Fibroblast of skin of left biceps (primary cell): ENCODE measurements around the gene ITPR2.
"Not testable (repeated sequence)": the region's sequence is repeated elsewhere in the genome, so short reads cannot be mapped to it uniquely, and the experiment has no call there.

Experiments used
- DNase-seq, 2 experiments: peaks; one replicate each; pipeline ENCODE4 v3.0.0-alpha.2; 2013; ENCODE audit warnings: low read depth in 2 of 2

ITPR2 gene

GRCh38 chr12:26832822-26833742, at the start of gene ITPR2:
TSS of gene ITPR2 (minus strand) at chr12:26833194. CDS start at chr12:26832781, 413 bp downstream.
- DNase-seq = peak; percentile 65 to 66

- no peak for DNase-seq
Observed at GRCh38 chr12:26880625-26881024, 47.6 kb upstream of the ITPR2 start.

DNA sequence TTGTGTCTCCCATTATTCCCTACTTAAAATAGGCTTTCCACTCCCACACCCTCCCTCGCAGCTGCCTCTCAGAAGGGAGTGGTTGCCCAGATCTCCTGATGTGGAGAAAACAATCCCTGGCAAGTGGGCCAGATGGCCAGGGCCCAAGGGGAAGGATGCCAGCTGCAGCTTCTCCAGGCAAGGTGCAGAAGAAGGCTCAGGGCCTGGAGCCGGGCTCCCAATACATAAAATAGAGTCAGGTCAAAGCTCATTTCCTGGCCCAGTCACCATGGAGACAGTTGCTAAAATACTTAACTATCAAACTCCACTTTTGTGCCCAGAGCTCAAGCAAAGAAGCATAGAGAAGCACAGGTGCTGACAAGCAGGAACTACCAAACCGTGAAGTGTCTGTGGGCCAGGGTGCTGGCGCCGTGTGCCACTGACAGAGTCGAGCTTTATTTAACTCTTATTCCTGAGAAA, 45.7 kb upstream of the ITPR2 start:
- no peak for DNase-seq

DNA sequence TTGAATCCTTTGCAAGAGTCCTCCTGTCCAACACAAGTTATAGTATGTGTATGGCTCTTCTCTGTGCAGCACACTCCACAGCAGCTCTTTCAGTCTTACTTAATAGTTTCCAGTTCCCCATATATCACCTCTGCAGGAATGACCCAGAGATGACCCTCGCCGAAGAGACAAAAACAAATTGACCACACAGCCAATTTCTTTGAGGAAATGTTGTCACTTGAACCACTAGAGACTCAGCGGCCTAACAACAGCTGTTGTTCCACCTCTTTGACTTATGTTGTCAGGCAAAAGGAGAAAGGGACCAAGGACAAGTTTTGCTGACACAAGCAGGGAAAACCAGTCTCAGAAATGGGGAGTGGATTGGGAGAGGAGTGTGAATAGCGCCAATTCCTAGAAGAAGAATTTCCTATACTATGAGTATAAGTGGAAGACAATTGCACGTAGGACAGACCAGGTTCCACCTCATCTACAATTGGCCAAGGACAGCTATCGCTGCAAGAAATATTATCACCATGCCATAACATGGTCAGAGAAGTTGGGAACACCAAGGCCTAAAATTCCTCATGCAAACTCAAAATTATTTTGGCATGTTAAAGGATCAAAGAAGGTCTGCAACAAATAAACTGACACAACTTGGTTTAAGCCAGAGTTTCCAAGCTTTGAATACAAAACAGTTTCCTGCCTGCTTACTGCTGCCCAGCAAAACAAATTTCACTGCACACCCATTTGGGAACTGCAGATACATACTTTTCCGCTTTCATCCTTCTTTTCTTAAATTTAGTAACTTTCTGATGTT, 41.7 kb upstream of the ITPR2 start:
- no peak for DNase-seq

- no peak for DNase-seq
Observed at GRCh38 chr12:26872625-26873024, 39.6 kb upstream of the ITPR2 start.

- no peak for DNase-seq
Observed at GRCh38 chr12:26871985-26872384, 39.0 kb upstream of the ITPR2 start.

GRCh38 chr12:26870491-26871419, 37.8 kb upstream of the ITPR2 start:
- no peak for DNase-seq

DNA sequence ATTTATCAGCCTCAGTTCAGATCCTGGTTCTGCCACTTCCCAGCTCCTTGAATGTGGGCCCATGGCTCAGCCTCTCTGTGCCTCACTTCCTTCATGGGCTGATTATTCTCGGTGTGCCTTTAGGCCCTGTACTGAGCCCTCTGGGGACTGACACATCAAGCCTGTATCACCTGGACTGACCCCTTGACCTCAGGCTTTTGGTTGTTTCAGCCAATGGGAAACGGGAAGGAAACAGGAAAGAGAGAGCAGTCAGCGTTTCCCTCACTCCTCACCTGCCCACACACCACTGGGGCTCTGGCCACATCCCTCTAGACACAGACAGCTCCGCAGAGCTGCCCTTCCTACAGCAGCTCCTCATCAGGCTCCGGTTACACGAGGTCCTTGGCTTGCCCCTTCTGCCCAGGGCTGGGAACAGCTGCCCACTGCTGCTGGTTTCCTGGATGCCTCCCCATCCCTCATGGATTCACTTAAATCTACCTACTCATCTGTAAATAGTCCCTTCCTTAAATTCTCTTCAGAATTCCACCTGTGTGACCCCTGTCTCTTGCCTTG, 37.0 kb upstream of the ITPR2 start:
- no peak for DNase-seq

DNA sequence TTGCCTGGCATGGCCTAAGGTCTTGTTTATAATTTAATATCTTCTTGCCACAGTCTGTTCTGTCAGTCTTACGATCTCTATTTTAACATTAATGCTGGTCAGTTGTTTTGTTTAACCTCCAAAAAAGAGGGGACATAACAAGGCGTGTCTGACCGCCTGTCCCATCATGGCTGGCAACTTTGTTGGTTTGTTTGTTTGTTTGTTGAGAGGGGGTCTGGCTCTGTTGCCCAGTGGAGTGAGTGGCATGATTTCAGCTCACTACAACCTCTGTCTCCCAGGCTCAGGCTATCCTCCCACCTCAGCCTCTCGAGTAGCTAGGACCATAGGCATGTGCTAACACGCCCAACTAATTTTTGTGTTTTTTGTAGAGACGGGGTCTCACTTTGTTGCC, 36.1 kb upstream of the ITPR2 start:
- no peak for DNase-seq

GRCh38 chr12:26868447-26869103, 35.6 kb upstream of the ITPR2 start:
- DNase-seq = no peak

- no peak for DNase-seq
Observed at GRCh38 chr12:26867080-26867479, 34.1 kb upstream of the ITPR2 start.

GRCh38 chr12:26863515-26863914, 30.5 kb upstream of the ITPR2 start:
- DNase-seq = no peak

GRCh38 chr12:26862787-26863186, 29.8 kb upstream of the ITPR2 start:
- DNase-seq = not testable (repeated sequence)

- DNase-seq = no peak
Observed at GRCh38 chr12:26861690-26862089, 28.7 kb upstream of the ITPR2 start.

DNA sequence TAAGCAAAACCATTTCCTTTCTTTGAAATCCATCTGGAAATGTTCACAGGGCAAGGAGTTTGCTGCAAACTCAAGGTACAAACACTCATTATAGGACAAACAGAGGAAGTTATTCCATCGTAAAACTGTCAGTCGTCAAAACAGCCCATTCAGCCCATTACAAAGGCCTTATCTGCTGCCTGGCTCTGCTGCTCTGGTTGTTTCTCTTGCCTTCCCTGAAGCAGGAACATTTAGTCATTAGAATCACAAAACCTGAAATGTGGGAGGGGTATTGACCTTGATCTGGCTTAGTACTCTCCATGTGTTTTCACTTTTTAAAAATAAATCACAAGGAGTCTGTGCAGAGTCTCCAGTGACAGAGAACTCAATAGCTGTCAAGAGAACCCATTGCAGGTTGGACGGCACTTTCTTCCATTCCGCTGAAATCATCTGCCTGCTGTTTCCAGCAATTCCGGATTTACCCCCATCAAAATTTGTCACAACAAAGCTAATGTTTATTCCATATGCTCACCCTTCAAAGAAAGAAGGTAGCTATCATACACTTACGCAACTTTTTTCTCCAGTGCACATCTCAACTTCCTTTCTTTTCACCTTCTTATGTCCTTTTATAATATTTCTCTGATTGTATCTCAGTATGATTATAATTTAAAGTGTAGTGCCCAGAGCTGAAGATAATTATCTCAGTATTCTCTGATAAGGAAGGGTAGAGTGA, 24.6 kb upstream of the ITPR2 start:
- DNase-seq = no peak

DNA sequence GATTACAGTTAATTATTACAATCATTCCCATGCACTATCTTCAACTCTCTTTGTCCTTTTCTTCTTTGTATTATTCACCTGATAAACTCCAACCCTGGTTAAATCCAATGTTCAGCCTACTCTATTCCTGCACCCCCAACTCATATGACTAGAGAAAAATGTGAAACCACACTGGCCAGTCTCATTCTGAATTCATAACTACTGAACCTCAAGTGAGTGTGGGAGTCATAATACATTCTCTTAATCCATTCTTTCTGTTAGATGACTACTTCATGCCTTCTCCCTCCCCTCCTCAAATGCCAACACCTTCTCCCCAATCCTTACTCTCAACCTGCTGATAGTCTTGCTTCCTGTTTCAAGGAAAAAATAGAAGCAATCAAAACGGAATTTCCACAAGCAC, 22.3 kb upstream of the ITPR2 start:
- DNase-seq = no peak

GRCh38 chr12:26854031-26854390, 21.0 kb upstream of the ITPR2 start:
- DNase-seq = no peak

DNA sequence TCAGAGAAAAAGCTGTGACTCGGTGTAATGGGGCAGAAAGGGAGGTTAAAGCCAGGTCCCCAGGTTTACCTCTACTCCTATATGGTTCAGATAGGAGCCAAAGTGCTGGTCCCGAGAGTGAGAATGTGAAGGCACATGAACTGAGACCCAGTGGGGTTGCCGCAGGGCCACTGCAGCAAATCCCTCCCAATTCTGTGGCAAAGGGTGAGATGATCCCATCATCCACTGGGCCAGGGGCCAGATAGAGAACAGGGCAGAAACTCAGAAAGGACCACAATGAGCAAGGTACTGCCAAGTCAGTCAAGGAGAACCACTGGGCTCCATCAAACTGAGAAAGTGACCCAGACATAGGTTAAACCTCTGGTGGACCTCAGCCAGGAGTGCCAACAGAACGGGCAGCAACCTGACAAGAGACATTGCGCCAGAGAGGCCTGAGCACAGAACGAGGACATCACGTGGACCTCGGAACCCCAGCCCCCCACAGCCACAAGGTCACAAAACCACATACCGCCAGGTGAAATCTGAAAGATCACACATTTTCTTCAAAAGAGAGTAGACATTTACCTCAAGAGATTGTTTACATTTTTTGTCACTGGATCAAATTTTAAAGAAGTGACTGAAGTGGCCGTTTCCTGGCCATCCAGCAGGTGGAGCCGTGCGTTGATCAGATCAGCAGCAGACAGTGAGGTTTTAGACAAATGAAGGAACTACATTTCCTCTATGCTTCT, 20.5 kb upstream of the ITPR2 start:
- DNase-seq = no peak

DNA sequence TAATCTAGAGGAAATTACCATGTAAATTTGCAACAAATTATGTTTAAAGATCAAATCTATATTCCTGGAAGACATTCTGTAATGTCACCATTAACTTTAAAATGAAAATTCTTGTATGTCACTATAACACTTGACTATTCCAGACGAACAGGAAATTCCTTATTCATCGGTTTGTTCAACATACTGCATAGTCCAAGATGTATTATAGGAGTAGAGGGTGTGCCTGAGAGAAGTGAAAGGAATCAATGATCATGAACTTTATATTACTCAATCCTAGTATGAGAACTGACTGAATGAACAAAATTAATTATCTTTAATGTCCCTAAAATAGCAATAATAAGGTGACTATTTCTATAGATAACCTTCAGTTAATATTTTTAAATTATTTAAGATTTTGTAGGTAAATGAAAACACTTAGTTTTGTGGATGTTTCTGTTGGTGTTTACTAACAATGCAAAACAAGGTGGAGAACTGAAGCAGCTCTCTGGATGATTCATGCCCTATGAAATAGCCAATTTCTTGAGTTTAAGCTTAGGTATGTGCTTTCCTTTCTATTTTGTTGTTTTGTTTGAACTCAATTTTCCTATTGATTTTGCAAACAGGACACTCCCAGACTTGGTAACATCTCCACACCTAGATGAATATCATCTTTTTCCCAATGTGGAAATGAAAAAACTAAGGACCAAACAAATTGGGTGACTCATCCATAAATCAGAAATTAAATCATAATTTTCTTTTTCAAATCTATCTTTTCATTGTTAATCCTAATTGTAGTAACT, 18.2 kb upstream of the ITPR2 start:
- DNase-seq = no peak
